ENCODE data around the gene MECP2.

DNA sequence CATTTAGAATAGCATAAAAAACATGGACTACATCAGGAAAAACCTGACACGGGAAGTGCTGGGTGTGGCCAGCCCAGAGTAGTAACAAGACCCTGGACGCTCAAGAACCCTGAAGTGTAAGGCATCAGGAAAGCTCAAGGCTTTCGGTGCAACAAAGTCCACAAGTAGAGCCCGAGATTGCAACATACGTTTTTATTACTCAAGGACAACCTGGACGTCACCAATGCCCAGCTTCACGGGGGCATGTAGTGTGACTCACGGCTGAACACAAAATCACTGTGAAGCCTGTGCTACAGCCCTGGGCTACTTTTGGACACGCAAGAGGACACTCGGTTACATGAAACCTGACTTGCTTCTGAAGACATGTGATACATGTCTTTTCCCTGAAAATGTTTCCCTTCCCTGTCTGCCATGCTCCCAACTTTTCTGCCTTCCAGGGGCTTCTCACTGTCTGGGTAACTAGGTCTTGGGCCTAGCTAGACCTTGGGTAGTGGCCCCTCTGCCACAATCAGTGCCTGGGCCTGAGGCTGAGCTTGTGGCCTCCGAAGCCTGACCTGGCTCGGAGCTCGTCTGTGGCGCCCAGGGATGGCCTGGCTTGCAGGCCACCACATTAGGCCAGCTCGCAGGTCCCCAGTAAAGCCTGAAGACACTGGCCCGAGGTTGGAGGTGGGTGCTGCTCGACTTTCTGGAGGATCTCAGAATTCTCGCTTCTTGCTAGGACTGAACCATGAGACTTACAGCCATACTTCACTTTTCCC is 87.0 kb downstream of the MECP2 start:
- TF ChIP-seq, protein P1, sequence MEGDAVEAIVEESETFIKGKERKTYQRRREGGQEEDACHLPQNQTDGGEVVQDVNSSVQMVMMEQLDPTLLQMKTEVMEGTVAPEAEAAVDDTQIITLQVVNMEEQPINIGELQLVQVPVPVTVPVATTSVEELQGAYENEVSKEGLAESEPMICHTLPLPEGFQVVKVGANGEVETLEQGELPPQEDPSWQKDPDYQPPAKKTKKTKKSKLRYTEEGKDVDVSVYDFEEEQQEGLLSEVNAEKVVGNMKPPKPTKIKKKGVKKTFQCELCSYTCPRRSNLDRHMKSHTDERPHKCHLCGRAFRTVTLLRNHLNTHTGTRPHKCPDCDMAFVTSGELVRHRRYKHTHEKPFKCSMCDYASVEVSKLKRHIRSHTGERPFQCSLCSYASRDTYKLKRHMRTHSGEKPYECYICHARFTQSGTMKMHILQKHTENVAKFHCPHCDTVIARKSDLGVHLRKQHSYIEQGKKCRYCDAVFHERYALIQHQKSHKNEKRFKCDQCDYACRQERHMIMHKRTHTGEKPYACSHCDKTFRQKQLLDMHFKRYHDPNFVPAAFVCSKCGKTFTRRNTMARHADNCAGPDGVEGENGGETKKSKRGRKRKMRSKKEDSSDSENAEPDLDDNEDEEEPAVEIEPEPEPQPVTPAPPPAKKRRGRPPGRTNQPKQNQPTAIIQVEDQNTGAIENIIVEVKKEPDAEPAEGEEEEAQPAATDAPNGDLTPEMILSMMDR (IDR thresholded peaks at IDR 0.05): no peak
- TF ChIP-seq POLR2AphosphoS5 (IDR thresholded peaks at IDR 0.05) (no peak), POLR2A (IDR thresholded peaks at IDR 0.05) (no peak)
